ENCODE results near the gene ETV5. TPM values are rescaled to one million over a fixed set of nuclear protein-coding genes. Genes with fewer than 3 reads are reported as not detected.

Gene ETV5
- polyA plus RNA-seq, 2 of the 4 experiments (the other 2 are of a cell fraction) = 20.5 to 54.7 TPM

DNA sequence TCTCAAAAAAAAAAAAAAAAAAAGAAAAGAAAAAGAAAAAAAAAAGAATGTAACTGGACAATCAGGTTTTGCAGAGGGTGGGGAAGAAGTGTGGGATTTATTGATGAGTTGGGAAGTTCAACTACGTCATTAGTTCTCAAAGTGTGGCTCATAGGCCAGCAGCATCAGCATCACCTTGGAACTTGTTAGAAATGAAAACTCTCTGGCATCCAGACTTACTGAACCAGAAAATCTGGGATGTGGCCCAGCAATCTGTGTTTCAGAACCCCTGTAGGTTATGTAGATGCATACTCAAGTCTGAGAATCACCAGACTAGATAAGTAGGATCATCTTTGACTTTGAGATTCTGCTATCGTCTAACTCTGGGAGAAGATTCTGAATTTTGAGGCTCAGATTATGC lies 45.8 kb upstream of the ETV5 start:
- Histone ChIP-seq H3K4me2 (no peak overlapping the region), H3K4me3 (no peak overlapping the region), H3K9me3 (no peaks in the 10 kb centered on the region), H3K27ac (no peak overlapping the region), H3K4me1 (no peaks in the 10 kb centered on the region)
- ATAC-seq (no peak), DNase-seq (ENCODE audit: low read depth in 1 of 2, low spot score in 1 of 2) (no peak), FAIRE-seq (no peak)
- ChIA-PET CTCF (interaction anchor here (0.6 kb wide), 1 partner anchor 335 kb away, joined by 3 read pairs; no protein-coding TSS in a partner anchor), POLR2A (no interaction called here)
- WGBS (ENCODE audit: missing lambda C conversion rate) = 97% methylated on average over 2 of the region's 2 CpGs
- TF ChIP-seq ESRRA (IDR thresholded peaks at IDR 0.05; ENCODE audit: borderline replicate concordance, low read length) (no peak), CHD2 (IDR thresholded peaks at IDR 0.05; ENCODE audit: low read length, partially characterized antibody) (no peak)
- TF ChIP-seq, protein P1, sequence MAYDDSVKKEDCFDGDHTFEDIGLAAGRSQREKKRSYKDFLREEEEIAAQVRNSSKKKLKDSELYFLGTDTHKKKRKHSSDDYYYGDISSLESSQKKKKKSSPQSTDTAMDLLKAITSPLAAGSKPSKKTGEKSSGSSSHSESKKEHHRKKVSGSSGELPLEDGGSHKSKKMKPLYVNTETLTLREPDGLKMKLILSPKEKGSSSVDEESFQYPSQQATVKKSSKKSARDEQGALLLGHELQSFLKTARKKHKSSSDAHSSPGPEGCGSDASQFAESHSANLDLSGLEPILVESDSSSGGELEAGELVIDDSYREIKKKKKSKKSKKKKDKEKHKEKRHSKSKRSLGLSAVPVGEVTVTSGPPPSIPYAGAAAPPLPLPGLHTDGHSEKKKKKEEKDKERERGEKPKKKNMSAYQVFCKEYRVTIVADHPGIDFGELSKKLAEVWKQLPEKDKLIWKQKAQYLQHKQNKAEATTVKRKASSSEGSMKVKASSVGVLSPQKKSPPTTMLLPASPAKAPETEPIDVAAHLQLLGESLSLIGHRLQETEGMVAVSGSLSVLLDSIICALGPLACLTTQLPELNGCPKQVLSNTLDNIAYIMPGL (CRISPR knock-in tag; IDR thresholded peaks at IDR 0.05; ENCODE audit: borderline replicate concordance) = no peak

DNA sequence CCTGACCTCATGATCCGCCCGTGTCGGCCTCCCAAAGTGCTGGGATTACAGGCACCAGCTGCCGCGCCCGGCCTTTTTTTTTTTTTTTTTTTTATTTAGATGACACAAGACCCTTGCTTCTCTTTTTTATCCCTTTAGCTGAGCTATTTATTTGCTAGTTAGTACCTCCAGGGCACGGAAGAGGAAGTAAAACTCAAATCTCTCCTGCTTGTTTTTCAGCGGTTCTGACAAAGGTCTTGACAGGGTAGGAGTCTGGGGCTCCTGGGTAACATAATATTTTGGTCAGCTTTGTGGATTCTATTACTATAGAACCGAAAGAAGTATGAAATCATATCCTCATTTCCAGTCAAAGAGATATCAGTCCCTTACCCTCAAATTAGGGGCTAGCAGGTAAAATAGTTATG lies 44.0 kb upstream of the ETV5 start:
- Histone ChIP-seq H3K27ac (no peak overlapping the region), H3K4me1 (no peaks in the 10 kb centered on the region), H3K9me3 (no peaks in the 10 kb centered on the region), H3K4me2 (no peak overlapping the region), H3K4me3 (no peak overlapping the region)
- POLR2A ChIA-PET = no interaction called here
- ATAC-seq = no peak
- no peak for TF ChIP-seq MYC (IDR thresholded peaks at IDR 0.05; ENCODE audit: borderline replicate concordance, low read length)
- TF ChIP-seq, protein P2, sequence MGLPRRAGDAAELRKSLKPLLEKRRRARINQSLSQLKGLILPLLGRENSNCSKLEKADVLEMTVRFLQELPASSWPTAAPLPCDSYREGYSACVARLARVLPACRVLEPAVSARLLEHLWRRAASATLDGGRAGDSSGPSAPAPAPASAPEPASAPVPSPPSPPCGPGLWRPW (IDR thresholded peaks at IDR 0.05) = no peak
- no peak for TF ChIP-seq RNF2 (IDR thresholded peaks at IDR 0.05; ENCODE audit: borderline replicate concordance, low read depth)
- TF ChIP-seq KDM1A (IDR thresholded peaks at IDR 0.05; ENCODE audit: low read depth) = no peak
- TF ChIP-seq CHD4 (IDR thresholded peaks at IDR 0.05; ENCODE audit: borderline replicate concordance) = no peak
- TF ChIP-seq HDAC2 (IDR thresholded peaks at IDR 0.05) = no peak
- no peak for TF ChIP-seq HOXA7 (CRISPR knock-in tag; IDR thresholded peaks at IDR 0.05)
- TF ChIP-seq, protein P3, sequence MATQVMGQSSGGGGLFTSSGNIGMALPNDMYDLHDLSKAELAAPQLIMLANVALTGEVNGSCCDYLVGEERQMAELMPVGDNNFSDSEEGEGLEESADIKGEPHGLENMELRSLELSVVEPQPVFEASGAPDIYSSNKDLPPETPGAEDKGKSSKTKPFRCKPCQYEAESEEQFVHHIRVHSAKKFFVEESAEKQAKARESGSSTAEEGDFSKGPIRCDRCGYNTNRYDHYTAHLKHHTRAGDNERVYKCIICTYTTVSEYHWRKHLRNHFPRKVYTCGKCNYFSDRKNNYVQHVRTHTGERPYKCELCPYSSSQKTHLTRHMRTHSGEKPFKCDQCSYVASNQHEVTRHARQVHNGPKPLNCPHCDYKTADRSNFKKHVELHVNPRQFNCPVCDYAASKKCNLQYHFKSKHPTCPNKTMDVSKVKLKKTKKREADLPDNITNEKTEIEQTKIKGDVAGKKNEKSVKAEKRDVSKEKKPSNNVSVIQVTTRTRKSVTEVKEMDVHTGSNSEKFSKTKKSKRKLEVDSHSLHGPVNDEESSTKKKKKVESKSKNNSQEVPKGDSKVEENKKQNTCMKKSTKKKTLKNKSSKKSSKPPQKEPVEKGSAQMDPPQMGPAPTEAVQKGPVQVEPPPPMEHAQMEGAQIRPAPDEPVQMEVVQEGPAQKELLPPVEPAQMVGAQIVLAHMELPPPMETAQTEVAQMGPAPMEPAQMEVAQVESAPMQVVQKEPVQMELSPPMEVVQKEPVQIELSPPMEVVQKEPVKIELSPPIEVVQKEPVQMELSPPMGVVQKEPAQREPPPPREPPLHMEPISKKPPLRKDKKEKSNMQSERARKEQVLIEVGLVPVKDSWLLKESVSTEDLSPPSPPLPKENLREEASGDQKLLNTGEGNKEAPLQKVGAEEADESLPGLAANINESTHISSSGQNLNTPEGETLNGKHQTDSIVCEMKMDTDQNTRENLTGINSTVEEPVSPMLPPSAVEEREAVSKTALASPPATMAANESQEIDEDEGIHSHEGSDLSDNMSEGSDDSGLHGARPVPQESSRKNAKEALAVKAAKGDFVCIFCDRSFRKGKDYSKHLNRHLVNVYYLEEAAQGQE (IDR thresholded peaks at IDR 0.05) = no peak
- TF ChIP-seq, protein P4, sequence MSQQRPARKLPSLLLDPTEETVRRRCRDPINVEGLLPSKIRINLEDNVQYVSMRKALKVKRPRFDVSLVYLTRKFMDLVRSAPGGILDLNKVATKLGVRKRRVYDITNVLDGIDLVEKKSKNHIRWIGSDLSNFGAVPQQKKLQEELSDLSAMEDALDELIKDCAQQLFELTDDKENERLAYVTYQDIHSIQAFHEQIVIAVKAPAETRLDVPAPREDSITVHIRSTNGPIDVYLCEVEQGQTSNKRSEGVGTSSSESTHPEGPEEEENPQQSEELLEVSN (IDR thresholded peaks at IDR 0.05; ENCODE audit: borderline replicate concordance, low read depth) = no peak
- TF ChIP-seq MAZ (IDR thresholded peaks at IDR 0.05; ENCODE audit: borderline replicate concordance, low read depth, low read length) = no peak
- no peak for TF ChIP-seq SMC3 (IDR thresholded peaks at IDR 0.05)
- TF ChIP-seq ZC3H11A (IDR thresholded peaks at IDR 0.05) = no peak
- TF ChIP-seq, protein P5, sequence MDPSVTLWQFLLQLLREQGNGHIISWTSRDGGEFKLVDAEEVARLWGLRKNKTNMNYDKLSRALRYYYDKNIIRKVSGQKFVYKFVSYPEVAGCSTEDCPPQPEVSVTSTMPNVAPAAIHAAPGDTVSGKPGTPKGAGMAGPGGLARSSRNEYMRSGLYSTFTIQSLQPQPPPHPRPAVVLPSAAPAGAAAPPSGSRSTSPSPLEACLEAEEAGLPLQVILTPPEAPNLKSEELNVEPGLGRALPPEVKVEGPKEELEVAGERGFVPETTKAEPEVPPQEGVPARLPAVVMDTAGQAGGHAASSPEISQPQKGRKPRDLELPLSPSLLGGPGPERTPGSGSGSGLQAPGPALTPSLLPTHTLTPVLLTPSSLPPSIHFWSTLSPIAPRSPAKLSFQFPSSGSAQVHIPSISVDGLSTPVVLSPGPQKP (IDR thresholded peaks at IDR 0.05; ENCODE audit: low read depth, low read length) = no peak
- no peak for TF ChIP-seq RAD21 (conservative IDR thresholded peaks at IDR 0.05 in 1 of 2, IDR thresholded peaks at IDR 0.05 in 1 of 2)
- no peak for TF ChIP-seq RFX5 (IDR thresholded peaks at IDR 0.05)
- TF ChIP-seq GATA3 (IDR thresholded peaks at IDR 0.05; ENCODE audit: borderline replicate concordance) = no peak
- no peak for FAIRE-seq
- 84% methylated on average over 9 of the region's 9 CpGs for WGBS (ENCODE audit: missing lambda C conversion rate)
- no peak for DNase-seq (ENCODE audit: low read depth in 1 of 2, low spot score in 1 of 2)
- CTCF ChIA-PET = interaction anchor here (0.7 to 1.3 kb wide), 3 partner anchors 11 to 151 kb away, joined by 3 read pairs; no protein-coding TSS in a partner anchor

Data from A549 (cell line).